COLO668 (cell line): ENCODE results near the gene SMARCC1.

ENCODE experiments used
- DNase-seq: peaks from one replicate; lab custom pipeline; 2025; ENCODE audit not compliant: unreplicated experiment; lab: John Stamatoyannopoulos, UW

Gene SMARCC1

DNA sequence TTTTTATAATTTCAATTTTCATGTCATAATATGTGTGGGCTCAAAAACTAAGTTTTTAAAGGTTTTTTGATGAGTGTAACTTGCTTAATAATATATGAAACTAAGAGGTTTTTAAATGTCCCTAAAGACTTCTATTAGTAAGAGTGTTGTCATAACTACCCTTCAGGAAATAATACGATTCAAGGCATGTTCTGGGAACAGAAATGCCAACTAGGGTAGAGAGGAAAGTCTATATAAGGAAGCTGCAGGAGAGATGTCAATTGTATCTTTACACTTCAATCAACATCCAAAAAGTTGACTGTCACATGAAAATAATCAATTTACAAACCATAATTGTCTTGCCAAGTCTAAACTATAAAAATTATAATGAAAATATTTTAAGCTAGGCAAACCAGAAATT is 76.3 kb downstream of the SMARCC1 start:
- no peak for DNase-seq

DNA sequence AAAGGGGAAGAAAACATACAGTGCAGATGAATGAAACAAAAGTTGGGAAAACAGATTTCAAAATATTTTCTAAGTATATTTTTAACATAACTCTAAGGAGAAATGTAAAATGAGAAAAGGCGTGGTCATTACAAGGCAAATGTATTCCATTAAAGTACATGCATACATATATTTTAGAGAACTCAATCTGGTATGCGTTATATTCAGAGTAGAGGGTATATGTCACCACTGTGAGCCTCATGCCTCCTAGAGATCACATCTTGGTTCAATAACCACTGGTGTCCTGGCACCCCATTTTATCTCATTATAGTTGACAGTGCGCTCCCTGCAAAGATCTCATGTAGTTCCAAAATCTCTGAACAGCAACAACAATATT is 77.5 kb downstream of the SMARCC1 start:
- no peak for DNase-seq

DNA sequence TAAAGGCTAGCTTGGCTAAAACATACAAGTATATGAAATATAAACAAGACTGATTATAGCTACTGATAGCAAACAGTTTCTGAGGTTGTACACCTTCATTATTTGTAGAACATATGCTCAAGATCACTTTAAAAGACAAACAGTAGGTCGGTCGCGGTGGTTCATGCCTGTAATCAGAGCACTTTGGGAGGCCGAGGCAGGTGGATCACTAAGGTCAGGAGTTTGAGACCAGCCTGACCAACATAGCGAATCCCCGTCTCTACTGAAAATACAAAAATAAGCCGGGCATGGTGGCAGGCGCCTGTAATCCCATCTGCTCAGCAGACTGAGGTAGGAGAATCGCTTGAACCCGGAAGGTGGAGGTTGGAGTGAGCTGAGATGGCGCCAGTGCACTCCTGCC is 80.3 kb downstream of the SMARCC1 start:
- DNase-seq = no peak

DNA sequence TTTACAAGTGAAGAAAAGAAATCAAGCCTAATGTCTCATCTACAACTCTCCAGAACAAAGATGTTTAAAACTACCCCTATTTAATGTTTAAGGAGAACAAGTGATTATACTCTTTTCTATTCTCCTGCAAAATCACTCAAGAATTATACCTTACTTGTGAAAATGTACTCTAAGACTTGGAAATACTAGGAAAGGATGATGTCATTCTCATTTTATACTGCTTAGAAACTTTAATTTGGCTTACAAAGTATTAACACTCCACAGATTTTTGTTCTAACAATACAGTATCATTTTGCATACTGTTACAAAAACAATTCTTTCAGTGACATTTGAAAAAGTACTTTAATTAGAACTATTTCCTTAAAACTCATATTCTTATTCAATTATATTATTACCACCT is 89.5 kb downstream of the SMARCC1 start:
- no peak for DNase-seq

DNA sequence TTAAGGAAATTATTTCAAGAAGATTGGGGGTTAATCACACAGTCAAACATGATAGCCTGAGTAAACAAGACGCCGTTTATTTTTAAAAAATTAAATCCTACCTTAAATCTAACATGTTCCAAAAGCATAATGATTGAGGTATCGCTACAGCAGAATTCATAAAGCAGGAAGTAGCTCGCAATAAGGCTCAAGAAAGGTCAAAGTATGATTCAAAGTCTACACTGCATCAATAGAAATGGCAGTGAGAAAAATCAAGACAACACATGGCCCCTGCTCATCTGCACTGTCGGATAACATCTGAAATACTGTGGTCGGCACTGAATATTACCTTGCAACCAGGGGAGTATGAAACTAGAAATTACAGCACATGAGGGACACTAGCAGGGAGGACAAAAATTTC is 93.2 kb downstream of the SMARCC1 start:
- DNase-seq = no peak

DNA sequence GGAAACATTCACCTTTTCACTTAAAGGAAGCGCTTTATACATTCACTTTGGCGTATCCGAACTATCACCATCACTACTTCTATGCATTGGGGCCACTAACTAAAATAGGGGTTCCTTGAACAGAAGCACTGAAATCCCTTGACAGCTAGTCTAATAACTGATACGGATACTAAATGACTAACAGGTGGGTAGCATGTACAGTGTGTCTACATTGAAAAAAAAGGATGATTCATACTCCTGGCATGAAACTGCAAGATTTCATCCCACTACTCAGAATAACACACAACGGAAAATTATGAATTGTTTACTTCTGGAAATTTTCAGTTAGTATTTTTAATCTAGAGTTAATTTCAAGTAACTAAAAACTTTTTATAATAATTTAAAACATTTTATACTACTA is 96.7 kb downstream of the SMARCC1 start:
- DNase-seq = no peak

DNA sequence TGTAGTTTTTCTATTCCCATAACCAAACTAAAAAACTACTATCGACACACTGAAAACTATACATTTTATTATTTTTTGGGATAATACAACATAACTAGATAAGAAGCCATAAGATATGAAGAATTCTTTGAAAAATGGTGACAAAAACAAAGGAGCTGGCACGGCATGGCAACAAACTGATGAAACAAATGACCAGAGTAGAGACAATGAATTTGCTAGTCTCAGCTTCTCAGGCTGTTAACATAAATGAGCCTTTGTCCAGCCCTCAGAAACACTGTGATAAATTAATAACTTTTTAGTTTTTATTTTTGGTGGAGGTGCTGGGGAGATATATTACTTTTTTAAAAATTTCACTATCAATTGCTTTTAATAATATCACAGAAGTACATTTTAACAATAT is 100.7 kb downstream of the SMARCC1 start:
- DNase-seq = no peak

DNA sequence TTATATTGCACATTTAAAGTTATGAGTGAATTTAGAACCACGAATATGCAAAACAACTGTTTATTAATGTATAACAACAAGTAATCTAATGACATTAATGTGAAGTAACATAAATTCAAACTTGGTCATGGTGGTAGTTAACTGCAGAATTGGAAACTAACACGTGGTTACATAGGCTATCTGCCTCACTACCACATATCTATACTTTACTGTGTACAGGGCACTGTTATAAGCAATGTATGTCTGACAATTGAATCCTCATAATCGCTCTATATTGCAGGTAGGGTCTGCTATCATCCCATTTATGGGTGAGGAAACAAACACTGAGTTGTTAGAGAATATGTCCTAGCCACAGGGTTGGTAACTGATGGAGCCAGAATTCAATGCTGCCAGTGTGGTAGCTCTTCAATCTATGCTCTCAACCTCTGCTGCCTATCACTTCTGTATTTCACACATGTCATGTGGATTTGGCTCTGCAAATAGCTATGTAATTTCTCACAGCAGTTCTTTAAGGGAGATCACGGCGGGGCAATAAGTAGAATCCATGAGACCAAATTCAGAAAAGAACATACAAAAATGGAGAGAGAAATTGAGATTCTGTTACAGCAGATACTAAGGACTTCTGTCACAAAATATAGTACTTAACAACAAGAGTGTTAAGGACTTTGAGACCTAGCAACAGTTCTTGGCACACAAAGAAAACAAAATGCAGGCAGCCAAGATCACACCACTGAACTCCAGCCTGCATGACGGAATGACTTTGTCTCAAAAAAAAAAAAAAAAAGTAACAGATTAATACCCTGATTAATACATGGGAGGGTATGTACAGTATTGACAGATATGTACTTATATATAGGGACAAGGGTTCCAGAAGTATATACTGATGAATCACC is 103.0 kb downstream of the SMARCC1 start:
- no peak for DNase-seq

DNA sequence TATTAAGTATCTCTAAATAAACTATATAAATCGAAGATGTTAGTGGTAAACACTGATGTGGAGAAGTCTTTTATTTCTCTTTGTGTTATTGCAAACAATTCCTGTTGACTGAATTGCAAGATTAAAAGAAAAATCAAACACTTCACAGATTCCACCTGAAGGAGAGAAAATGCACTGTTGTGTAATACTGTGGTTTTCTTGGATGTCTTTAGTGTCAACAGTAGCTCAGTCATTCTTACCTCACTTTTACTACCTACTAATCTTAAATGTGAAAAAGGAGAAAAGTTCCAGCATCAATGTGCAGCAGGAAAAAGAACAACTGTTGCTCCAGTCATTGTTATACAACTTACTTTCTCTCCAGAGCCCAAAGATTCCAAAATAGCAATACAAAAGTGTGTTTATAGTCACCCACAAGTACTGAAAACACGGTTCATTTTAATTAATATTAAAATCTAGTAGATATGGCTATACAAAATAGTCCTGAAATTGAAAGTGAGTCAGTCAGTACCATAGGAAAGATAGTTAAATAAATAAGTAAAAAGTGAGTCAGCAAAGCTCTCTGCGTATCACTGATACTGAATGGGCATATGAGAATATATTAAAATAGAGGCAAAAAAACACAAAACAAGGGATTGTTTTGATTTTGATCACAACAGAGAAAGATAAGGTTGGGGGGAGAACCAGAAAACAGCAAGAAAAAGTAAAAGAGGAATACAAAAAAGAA is 112.5 kb downstream of the SMARCC1 start:
- no peak for DNase-seq

DNA sequence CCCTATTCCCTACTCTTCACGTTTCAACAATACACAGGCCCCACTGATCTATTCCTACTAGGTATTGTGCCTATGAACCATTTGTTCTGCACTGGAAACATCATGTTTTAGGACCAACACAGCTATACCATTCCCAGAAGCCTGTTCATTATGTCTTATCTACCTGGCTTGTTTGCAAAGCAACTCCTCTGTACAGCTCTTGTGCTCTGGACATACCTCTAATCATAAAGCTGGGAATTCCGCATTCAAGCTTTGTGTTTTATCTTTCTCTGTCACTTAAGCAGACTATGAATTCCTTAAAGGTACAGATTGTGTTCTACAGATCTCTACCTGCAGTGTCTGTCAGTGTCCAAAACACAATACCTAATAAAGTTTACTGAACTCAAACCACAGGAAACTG is 115.6 kb downstream of the SMARCC1 start:
- DNase-seq = no peak

DNA sequence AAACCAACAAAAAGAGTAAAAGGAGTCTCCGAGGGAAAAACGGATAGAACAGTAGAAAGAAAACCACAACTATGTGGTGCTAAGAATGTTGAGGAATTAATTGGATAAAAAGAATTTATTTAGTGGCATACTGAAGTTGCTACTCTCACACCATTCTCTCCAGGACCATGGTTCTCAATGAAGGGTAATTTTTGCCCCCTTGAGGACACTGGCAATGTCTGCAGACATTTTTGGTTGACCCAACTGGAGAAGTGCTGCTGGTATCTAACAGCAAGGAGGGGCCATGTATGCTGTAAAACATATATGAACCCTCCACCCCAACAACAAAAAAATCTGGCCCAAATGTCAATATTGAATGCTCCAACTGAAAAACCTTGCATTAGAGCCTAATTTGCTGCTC is 117.2 kb downstream of the SMARCC1 start:
- no peak for DNase-seq

DNA sequence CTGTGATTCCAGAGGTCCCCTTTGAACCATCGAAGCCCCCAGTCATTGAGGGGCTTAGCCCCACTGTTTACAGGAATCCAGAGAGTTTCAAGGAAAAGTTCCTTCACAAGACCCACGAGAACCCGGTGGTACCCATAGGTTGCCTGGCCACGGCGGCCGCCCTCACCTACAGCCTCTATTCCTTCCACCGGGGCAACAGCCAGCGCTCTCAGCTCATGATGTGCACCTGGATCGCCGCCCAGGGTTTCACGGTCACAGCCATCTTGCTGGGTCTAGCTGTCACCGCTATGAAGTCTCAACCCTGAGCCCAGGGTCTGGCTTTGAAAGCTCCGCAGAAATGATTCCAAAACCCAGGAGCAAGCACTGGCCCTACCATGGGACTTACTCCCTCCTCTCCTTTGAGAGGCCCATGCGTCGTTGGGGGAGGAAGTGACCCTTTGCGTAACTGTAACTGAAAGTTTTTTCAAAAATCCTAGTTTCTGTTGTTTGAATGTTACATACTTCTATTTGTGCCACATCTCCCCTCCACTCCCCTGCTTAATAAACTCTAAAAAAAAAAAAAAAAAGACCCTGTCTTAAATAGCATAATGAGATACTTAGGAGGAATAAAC is 118.0 kb downstream of the SMARCC1 start:
- DNase-seq = no peak

DNA sequence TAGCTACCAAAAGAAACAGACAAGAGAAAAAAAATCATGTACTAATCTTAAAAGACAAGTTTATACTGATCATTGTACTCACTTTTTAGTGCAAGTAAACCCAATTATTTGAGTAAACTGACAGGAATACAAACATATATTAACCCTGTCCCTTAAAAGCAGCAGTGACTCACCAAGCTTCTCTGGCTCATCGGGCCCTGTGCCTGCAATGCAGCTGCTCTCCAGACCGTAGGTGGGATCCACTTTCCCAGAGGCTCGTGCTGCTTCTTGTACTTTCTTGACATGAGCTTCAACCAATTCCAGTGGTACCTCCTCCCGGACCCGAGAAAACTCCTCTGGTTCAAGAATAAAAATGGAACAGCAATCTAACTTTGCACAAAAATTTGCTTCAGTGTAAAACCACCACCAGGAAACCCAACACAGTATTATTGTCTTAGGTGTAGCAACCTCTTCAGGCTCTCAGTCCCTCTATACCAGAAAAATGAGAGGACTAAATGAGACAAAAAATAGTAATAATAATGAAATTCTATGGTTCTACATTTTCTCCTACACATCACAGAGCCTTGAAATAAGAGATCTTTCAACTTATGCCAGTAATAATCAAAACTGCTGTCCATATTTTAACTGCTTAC is 120.5 kb downstream of the SMARCC1 start:
- no peak for DNase-seq

DNA sequence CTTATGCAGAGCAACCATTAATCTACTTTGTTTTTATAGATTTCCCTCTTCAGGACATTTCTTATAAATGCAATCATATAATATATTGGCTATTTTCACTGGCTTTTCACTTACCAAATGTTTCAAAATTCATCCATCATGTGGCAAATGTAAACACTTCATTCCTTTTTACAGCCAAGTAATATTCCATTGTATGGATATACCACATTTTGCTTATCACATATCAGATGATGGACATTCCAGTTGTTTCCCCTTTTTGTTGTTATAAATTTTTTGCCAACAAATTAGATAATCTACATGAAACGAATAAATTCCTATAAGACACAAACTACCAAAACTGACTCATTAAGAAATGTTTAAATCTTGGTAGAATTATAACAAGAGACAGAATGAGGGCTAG is 123.2 kb downstream of the SMARCC1 start:
- DNase-seq = no peak

DNA sequence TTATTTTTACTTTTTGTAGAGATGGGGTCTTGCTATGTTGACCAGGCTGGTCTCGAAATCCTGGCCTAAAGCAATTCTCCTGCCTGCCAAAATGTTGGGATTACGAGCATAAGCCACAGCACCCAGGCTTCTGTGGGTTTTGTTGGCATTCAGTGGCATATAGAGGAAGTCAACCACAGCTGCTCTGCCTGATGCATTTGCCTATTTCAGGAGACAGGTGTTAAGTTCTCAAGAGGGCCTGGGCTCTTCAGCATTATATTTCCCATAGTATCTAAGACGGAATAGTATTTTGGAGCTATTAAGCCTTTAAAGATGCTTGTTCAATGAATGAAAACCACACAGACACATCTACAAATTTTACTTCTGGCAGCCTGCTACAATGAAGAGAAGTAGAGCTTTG is 129.6 kb downstream of the SMARCC1 start:
- no peak for DNase-seq

DNA sequence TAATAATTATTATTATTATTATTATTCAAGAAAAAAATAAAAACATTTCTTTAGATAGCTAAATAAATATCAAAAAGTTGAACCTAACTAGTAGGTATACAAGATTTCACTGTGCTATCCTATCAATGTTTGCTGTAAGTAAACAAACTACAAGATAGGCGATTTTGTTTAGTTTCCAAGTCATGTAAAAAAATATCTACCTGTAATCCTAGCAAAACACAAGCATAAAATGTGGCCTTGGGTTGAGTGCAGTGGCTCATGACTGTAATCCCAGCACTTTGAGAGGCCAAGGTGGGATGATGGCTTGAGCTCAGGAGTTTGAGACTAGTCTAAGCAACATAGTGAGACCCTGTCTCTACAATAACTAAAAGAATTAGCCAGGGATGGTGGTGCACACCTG is 131.4 kb downstream of the SMARCC1 start:
- DNase-seq = no peak

DNA sequence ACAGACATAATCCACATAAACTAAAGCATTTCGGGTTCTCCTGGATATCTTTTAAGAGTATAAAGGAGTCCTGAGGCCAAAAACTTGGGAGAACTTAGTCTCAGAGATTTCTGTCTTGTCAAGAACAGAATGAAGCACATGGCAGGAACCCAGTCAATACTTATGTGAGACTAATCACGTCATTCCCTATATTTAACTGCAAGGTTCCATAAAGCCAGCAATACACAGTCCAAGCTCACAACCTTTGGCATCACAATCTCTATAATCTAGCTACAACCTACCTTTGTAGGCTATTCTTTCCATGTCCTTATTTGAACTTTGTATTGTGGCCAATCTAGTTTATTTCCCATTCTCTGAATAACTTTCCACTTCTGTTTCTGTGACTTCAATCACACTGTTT is 134.1 kb downstream of the SMARCC1 start:
- DNase-seq = no peak

DNA sequence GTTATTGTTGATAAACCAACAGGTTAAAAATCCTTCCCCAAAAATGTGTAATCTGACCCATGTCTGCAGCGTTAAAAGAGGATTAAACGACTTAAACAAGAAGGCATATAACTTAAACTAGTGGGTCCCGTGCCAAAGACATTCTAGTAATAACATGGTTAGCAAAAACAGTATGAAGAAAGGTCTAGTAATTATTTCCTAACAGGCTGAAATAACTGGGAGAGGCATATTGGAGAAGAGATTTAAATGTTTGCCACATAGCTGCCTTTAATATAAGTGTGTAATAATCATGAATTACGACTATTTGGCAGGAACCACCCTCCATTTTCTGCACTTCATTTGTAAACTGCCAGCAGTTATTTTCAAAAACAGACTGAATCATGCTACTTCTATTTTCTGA is 135.3 kb downstream of the SMARCC1 start:
- DNase-seq = no peak

DNA sequence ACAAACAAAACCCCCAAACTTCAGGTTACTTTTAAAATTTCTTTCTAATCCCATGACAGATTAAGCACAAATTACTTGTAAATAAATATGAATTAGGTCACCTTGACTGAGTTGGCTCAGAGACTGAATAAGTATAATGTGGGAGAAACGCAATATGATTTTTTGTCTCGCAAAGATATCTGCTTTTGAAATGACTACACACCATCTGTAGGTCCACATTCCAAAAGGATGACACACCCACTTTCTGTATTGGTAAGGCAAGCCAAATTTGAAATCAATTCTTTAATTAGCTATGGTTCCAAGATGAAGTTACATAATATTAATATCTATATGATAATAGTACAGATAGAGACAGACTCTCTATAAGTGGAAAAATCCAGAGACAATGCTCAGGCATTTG is 136.1 kb downstream of the SMARCC1 start:
- no peak for DNase-seq

DNA sequence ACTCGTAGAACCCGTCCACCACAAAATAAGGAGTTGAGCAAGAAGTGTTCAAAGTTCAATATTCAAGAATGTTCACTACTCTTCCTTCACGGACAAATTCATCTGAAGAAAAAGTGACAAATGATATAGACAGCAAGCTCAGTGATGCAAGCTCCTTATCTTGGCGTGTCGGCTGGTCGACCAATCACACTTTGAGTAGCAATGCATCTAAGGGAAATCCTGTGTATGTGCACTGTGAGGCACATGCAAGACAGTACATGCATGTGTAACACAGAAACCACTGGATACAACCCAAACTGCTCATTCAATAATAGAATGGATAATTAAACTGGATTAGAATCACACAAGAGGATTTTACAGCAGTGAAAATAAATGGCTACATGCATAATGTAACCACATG is 138.6 kb downstream of the SMARCC1 start:
- DNase-seq = no peak

DNA sequence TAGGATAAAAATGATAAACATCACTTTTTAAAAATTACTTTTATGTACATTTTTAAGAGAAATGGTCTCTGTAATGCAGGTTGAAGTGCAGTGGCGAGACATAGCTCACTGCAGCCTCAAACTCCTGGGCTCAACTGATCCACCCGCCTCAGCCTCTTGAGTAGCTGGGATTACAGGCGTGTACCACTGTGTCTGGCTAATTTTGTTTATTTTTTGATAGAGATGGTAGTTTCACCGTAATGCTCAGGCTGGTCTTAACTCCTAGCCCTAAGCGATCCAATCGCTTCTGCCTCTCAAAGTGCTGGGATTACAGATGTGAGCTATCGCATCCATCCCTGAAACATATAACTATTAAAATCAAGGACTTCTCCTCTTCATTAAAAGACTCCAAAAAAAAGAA is 140.0 kb downstream of the SMARCC1 start:
- DNase-seq = no peak

DNA sequence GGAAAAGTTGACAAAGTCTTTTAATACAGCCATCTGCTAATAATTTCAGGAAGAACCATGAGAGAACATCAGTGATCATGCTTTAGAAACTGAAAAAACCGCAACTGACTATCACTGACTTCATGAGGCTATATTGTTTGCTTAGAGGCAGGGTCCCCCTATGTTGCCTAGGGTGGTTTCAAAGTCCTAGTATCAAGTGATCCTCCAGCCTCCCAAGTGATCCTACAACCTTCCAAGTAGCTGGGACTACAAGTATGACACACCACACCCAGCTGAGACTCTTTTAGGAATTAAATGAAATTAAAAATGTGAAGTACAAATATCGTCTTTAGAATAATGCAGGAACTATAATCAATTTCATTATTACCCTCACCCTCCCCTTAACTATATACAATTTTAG is 144.8 kb downstream of the SMARCC1 start:
- DNase-seq = no peak
